Stimulated activated CD4-positive, alpha-beta T cell treated with anti-CD3 and anti-CD28 coated beads, TNF-alpha, amount 100 ng/mL, for 48 hours (primary cell): ENCODE measurements around the gene FCN2.

Experiments used
- DNase-seq, 3 donors: peaks; one replicate each; pipeline ENCODE4 v3.0.0-alpha.2; 2020; ENCODE audit warnings: low read depth in 3 of 3

FCN2 gene

DNA sequence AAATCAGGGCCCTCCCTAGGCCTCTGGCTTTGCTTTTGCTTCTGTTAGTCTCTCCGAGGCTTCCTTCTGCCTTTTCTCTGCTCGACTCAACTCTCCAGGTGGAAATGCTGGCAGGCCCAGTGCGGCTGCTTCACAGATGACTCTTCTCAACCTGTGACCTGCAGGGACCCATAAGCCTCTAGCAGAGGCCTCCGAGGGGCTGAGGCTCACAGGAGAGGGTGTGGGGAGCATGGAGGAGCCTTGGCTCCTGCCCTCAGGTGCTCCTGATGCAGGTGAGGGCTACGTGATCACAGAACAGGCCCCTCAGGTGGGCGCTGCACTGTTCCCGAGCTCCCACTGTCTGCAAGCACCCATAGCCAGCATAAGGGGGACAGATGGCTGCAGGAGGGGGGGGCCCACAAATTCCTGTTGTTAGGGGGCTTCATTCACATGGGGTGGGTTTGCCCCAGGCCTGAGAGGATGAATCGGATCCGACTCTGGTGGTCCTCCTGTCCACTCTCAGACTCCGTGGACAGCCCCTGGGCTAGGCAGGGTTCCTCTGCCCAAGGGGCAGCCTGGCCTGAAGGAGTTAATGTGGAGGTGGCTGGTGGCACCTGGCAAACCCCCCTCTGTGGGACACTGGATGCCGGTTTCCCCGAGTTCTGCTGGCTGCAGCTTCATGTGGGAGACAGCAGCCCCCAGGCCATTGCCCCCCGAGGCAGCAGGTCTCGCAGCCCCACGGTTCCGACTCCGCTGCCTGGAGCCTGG lies 10.9 kb upstream of the FCN2 start:
- no peak for DNase-seq

DNA sequence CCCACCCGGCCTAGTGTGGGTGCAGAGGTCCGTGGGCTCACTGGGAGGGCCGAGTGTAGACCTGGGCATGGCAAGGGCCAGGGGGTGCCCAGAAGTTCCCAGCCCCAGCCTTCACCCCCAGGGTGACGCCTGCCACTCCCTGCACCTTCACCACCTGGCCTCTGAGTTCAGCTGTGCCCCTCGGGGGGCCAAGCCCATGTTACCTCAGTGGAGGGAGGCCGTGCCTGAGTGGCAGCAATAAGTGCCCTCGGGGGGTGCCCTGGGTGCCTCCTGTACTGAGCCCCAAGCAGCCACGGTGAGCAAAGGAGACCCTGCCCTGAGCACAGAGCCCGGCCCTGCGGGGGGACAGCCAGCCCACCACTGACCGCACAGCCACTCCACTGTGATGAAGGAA lies 10.3 kb upstream of the FCN2 start:
- DNase-seq, result no peak

DNA sequence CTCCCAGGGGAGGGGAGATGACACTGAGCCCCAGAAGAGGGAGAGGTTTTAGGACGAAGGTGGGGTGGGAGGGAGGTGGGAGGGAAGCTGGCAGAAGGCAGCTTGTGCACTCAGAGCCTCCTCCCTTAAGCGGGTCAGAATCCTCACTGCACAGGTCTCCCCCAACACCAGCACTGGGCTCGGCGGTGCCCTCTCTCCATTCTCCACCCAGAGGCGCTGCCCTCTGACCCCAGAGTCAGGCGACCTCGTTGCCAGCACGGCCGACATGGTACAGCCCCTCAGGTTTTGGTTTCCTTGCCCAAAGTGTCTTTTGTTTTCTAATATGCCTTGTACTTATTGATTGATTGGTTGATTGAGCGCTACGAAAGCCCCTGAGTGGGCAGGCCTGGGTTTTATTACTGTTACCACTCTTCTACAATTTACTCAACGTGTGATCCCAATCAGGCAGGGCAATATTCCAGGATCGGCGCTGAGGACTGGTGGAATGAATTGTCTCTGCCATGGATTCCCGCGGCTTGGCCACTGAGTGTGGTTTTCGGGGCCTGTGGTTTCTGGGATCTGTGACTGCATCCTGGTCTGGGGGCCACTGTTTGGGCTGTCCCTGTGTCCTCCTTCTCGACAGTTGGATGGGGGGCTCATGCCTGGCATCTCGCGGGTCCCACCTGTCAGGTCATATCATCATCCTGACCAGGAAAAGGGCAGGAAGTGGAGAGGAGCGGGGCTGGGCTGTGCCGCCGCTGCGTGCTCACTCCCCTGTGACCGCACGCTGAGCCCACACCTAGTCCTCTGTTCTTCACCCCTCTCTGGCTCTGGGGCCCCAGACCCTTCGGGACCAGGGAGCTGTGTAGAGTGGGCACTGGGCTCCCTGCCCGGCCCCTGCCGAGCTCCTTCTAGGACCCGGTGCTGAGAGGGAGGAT lies 9.6 kb upstream of the FCN2 start:
- DNase-seq, result no peak

DNA sequence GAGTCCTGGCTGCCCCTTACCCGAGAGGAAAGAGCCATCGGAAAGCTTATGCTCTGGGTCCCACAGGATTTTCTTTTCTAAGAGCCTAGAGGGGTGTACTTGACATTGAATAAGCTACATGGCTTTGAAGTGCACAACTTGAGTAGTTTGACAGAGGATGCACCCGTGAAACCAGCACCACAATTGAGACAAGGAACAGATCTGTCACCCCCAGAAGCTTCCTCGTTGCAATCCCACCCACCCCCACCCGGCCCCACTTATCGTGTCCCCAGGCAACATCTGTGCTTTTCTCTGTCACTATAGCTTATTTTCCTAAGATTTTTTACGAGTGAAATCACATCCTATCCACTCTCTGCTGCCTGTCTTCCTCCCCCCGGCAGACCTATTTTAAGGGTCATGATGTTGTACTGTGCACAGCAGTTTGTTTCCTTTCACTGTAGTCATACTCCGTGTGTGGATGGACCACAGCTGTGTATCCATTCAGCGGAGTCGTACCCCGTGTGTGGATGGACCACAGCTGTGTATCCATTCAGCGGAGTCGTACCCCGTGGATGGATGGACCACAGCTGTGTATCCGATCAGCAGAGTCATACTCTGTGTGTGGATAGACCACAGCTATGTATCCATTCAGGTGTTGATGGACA lies 8.8 kb upstream of the FCN2 start:
- DNase-seq, result no peak

DNA sequence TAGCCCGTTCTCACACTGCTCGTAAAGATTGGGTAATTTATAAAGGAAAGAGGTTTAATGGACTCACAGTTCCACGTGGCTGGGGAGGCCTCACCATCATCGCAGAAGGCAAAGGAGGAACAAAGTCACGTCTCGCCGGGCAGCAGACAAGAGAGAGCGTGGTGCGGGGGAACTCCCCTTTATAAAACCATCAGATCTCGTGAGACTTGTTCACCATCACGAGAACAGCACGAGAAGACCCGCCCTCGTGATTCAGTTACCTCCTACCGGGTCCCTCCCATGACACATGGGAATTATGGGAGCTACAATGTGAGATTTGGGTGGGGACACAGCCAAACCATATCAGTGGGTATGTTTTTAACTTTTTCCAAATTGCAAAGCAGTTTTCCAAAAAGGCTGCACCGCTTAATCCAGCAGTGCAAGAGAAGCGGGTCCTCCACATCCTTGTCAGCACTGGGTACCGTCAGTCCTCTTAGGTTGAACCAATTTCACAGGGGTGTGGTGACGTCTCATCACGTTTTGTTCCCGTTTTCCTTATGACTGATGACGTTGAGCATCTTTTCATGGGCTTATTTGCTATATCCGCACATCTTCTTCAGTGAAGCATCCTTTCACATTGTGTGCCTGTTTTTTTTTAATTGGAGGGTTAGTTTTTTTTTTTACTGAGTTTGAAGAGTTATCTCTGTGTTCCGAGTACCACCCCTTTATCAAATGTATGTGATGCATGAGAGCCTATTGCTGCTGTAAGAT lies 8.0 kb upstream of the FCN2 start:
- DNase-seq, result no peak

DNA sequence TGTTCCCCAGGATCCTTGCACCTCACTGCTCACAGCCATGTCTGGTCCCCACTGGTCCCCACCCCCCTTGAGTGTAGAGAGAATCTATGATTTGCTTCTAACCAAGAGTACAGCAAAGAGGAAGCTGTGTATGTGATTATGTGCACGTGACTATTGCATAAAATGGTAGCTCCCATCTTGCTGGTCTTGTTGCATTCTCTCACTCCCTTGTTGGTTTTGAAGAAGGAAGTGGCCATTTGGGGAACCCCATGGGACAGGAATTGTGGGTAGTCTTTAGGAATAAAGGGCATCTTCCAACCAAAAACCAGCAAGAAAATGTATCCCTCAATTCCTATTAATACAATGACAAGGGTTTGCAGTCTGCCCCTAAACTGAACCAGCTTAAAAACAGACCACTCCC lies 5.2 kb upstream of the FCN2 start:
- no peak for DNase-seq

DNA sequence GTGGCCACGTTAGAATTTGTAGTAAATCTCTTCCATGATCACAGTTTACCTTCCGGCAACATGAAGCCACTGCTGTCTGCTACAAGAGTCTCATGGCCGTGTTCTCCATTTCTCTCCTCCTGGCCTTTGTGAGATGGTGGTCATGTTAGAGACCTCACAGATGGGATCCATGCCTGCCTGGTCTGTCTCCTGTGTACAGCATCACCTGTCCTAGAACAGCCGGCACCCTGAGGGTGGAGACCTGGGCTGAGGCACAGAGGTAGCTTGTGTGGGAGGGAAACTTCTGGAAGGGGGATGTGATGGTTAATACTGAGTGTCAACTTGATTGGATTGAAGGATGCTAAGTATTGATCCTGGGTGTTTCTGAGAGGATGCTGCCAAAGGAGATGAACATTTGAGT lies 3.1 kb upstream of the FCN2 start:
- DNase-seq, result no peak

DNA sequence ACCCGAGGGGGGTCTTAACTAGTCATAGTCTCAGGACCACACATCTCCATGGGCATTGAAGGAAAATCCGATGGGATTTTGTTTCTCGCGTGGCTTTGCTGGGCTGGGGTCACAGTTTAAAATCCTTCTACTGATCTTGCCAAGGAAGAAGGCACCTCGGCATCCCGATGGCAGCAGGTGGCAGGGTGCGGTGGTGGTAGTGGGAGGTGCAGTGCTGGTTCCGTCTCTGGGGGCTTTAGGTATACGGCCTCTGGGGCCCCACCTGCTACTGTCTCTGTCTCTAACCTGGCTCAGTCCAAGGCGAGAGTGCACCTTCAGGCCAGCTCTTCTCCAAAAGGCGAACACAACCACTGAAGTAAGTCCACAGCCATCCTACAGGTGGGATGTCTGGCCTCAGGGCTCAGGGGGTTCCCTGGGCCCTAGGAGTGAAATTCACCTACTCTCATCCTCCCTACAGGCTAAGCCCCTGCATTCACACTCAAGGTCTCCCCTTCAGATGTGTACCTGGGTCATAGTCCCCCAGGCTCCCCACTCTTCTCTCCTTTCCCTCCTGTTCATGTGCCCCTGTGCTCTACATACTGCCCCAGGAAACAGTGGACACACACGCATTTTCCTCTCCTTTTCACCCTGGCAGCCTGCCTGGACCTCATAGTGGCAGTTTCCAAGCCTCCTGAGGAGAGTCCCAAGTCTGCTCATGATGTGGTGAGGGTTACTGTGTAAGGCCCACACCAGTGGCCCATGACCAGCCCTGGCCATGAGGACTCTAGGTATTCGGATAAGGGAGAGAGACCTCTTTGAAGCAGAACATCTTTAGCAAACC lies 736 bp upstream of the FCN2 start:
- DNase-seq, result no peak

DNA sequence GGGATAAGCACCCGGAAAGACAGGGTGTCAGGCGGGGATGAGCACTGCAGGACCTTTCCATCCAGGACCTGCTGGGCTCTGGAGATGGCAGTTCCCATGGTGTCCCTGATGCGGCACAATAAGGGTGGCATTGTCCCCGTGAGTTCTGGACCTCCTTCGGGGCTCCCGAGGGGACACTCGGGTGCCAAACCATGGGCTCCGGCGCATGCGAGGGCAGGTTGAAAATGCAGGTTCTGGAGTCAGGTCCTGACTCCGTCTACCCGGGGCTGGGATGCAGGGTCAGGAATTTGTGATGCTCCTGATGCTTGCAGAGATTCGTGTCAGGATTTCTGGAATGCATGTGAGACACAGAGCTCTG lies 682 bp downstream of the FCN2 start:
- no peak for DNase-seq

DNA sequence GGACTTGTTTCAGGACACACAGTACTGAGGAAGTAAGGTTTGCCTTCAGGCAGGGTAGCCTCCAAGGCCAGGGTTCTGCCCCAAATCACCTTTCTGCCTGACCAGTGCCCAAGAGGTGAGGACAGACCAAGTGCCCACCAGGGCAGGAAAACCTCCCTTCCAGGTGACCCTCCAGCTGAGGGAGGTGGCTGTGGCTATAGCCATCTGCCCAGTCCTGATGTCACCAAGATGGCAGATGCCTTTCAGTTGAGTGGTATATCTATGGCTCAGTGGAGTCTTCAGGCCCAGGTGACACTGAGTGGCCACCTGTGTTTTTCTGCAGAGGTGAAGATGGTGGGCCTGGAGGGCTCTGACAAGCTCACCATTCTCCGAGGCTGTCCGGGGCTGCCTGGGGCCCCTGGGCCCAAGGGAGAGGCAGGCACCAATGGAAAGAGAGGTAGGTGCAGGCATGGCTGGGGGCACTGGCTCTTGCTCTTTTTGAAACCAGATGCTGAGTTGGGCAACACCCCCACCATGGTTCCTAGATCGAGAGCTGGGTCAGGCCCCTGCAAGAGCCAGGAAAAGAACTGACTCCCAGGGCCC lies 1.7 kb downstream of the FCN2 start:
- no peak for DNase-seq

DNA sequence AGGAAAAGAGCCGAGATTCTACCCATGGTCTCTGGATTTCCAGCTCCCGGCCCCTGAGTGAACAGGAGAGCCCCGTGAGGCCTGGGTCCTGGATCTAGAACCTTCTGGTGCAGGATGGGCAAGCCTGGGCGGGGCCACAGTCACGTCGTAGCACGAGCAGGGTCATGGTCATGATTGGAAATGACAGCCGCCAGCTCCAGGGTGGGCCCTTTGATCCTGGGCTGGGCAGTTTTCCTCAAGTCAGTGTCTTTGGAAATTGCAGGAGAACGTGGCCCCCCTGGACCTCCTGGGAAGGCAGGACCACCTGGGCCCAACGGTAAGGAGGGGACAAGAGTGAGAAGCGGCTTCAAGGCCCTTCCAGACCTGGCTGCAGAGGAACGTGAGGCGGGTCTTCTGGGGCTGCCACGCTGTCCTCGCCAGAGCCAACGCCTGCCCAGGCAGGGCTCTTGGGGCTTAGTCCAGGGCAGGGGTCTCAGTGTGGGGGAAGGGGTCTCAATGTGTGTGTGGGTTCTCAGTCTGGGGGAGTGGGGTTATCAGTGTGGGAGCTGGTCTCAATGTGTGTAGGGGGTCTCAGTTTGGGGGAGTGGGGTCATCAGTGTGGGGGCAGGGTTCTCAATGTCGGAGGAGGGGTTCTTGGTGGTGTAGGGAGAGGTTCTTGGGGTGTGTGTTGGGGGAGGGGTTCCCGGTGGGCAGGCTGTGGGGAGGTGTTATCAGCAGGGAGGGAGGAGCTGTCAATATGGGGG lies 2.6 kb downstream of the FCN2 start:
- DNase-seq, result no peak

DNA sequence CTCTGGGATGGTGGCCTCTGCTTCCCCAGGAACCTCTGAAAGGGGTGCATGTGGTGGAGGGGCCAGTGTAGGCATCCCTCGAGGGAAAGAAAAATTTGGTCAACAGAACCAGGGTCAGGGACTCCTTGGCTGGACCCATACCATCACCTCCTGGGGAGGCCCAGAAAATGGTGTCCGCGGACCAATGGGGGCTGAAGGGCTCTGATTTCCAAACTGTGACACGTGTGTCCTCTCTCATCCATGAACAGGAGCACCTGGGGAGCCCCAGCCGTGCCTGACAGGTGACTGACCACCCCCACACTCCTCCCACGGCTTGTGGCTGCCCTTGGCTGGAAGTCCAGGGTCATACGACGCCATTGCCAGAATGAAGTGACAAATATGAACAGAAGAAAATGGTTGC lies 3.9 kb downstream of the FCN2 start:
- DNase-seq, result no peak

DNA sequence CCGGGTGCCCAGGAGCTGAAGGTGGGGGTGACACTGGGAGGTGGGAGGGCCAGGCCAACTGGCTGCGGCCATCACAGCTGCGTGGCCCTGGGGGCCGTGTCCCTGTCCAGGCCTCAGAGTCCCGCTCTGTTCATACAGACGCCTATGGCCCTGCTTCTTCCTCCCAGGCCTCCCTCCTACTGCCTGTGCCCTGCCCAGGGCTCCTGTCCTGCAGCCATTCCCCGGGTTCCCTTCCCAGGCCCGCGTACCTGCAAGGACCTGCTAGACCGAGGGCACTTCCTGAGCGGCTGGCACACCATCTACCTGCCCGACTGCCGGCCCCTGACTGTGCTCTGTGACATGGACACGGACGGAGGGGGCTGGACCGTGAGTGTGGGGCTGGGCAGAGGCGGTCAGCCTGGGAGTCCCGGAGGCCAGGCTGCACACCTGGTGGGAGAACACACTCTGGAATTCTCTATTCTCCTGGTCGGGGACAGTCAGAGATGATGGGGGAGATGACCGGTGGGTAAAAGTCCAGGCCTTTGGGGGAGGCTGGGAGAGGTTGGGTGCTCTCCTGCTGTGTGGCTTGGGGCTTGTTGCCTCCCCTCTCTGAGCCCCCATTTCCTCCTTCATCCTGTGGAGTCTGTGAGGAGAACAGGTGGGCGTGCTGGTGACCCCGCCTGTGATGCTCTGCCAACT lies 4.5 kb downstream of the FCN2 start:
- no peak for DNase-seq

DNA sequence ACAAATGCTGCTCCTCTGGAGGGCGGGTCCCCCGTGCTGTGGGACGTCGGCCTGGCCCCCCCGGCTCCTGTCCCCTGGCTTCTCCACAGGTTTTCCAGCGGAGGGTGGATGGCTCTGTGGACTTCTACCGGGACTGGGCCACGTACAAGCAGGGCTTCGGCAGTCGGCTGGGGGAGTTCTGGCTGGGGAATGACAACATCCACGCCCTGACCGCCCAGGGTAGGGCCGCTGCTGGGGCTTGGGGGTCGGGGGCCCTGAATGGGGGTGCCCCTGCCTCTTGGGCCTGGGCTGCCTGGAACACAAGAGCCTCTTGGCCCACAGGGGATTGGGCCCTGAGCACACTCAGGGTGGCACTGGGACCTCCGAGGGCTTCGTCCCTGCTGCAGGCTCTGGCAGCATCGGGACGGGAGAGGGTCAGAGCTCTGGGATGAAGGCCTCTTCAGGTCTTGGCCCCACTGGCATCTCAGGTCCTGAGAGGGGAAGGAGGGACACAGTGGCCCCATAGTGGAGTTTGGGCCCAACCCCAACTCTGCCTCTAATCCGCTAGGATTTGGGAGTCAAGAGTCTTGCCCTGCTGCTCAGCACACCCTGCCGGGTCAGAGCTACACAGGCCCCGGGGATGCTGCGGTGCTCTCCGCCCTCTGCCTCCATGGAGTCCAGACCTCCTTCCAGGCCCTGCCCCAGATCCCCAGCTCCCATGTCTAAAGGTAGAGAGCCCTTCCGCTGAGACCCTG lies 5.2 kb downstream of the FCN2 start:
- DNase-seq, result no peak

DNA sequence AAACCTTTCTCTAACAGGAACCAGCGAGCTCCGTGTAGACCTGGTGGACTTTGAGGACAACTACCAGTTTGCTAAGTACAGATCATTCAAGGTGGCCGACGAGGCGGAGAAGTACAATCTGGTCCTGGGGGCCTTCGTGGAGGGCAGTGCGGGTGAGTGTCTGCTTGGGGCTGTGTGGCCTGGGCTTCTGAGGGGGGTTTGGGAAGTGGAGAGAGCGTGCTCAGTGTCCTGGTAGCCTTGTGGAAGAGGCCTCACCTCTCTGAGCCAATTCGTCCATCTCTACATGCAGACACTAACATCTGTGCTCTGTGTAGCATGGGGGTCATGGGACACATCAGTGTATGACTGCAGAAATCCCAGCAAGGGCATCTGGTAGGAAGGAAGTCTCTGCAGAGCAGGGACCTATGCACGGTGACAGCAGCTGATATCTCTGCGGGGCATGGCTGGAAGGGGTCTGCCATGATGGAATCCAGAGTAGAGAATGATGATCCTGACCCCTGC lies 5.9 kb downstream of the FCN2 start:
- DNase-seq, result no peak

DNA sequence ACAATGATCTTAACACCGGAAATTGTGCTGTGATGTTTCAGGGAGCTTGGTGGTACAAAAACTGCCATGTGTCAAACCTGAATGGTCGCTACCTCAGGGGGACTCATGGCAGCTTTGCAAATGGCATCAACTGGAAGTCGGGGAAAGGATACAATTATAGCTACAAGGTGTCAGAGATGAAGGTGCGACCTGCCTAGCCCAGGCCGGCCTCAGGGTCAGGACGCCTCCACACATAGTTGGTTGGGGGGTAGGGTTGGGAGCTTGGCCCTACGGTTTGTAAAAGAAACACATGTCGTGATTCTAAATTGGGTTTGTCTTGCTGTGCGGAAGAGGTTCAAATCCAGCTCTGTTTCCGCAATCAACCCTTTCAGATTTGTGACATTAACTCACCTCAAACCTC lies 6.6 kb downstream of the FCN2 start:
- DNase-seq, result no peak

DNA sequence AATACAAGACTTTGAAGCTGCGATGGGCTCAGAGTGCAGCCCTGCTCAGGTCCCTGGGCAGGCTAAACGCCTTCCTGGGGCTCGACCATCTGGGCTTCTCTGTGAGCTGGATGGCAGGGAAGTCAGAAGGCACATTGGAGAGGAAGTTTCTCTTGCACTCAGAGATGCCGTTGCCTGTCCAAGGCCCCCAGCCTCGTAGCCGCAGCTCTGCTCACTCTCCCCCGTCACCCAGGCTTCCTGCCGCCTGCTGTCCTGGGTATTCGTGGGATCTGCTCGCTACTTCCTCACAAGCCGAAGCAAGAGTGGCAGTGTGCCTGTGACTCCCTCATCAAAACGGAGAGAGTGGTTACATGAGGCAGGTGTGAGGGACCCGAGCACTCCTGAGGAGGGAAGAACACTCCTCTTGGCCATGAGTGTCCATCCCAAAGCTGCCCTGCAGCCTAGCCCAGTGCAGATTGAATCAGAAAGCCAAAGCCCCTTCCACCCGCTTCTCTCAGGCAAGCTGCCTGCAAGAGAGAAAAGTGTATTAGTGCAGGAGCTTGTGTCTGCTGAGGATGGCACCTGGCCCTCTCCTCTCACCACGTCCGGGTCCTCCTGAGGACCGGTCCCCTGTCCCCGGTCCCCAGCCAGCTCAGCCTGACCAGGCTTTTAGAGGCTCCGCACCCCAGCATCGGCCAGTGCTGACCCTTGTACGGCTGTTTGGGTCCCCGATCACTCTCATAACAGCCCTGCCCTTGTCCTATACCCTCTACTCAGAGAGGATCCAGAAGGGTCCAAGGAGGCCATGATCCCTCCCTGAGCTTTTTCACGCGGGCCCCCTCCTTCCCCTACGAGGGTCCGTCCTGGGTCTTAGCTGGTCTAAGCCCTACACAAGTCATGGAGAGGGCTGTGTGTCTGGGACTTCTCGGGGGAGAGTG lies 7.3 kb downstream of the FCN2 start:
- DNase-seq, result no peak
